ENCODE results near the gene EIF3L. TPM values are rescaled to one million over a fixed set of nuclear protein-coding genes. Genes with fewer than 3 reads are reported as not detected.

EIF3L gene
- polyA plus RNA-seq, 1 donor = 1,289 TPM

GRCh38 chr22:37930270-37930951, 81.2 kb downstream of the EIF3L start:
- DNase-seq = no peak

GRCh38 chr22:37930952-37931440, 81.8 kb downstream of the EIF3L start:
- DNase-seq = no peak

- DNase-seq = no peak
Measured at GRCh38 chr22:37931893-37932389, 82.7 kb downstream of the EIF3L start.

- DNase-seq = no peak
Measured at GRCh38 chr22:37932401-37932800, 83.2 kb downstream of the EIF3L start.

- DNase-seq = no peak
Measured at GRCh38 chr22:37932821-37933578, 83.8 kb downstream of the EIF3L start.

GRCh38 chr22:37933711-37934376, 84.6 kb downstream of the EIF3L start:
- peak; percentile 71 for DNase-seq

Other genes starting within 250 kb of the EIF3L start
- 47.4 TPM for gene GGA1, start 240.6 kb upstream of the EIF3L start, polyA plus RNA-seq (ENCODE audit: insufficient read length)
- 7.1 TPM for gene SH3BP1, start 209.8 kb upstream of the EIF3L start, polyA plus RNA-seq (ENCODE audit: insufficient read length)
- 12.6 TPM for gene PDXP, start 190.7 kb upstream of the EIF3L start, polyA plus RNA-seq (ENCODE audit: insufficient read length)
- gene LGALS1, start 173.8 kb upstream of the EIF3L start, polyA plus RNA-seq (ENCODE audit: insufficient read length) = 1,276 TPM
- 15.8 TPM for gene NOL12, start 163.1 kb upstream of the EIF3L start, polyA plus RNA-seq (ENCODE audit: insufficient read length)
- gene TRIOBP, start 152.4 kb upstream of the EIF3L start, polyA plus RNA-seq (ENCODE audit: insufficient read length) = 52.7 TPM
- gene GCAT, start 41.5 kb upstream of the EIF3L start, polyA plus RNA-seq (ENCODE audit: insufficient read length) = 5.6 TPM
- not detected for gene GALR3, start 26.0 kb upstream of the EIF3L start, polyA plus RNA-seq (ENCODE audit: insufficient read length)
- gene ANKRD54, start 5.1 kb upstream of the EIF3L start, polyA plus RNA-seq (ENCODE audit: insufficient read length) = 10.4 TPM
- 50.2 TPM for gene MICALL1, start 56.9 kb downstream of the EIF3L start, polyA plus RNA-seq (ENCODE audit: insufficient read length)
- 11.1 TPM for gene C22orf23, start 104.2 kb downstream of the EIF3L start, polyA plus RNA-seq (ENCODE audit: insufficient read length)
- gene POLR2F, start 104.3 kb downstream of the EIF3L start, polyA plus RNA-seq (ENCODE audit: insufficient read length) = 39.1 TPM
- 4.2 TPM for gene SOX10, start 135.1 kb downstream of the EIF3L start, polyA plus RNA-seq (ENCODE audit: insufficient read length)
- 12.8 TPM for gene PICK1, start 208.0 kb downstream of the EIF3L start, polyA plus RNA-seq (ENCODE audit: insufficient read length)
- gene SLC16A8, start 234.8 kb downstream of the EIF3L start, polyA plus RNA-seq (ENCODE audit: insufficient read length) = 3.5 TPM

Data from hindlimb muscle (tissue), 1 donor.